ENCODE results near the gene RAD51B. TPM values are rescaled to one million over a fixed set of nuclear protein-coding genes. Genes with fewer than 3 reads are reported as not detected.

Gene RAD51B
- total RNA-seq, 2 donors from 2014 or later, result 9.3 to 12.1 TPM

- TF ChIP-seq, protein P1, sequence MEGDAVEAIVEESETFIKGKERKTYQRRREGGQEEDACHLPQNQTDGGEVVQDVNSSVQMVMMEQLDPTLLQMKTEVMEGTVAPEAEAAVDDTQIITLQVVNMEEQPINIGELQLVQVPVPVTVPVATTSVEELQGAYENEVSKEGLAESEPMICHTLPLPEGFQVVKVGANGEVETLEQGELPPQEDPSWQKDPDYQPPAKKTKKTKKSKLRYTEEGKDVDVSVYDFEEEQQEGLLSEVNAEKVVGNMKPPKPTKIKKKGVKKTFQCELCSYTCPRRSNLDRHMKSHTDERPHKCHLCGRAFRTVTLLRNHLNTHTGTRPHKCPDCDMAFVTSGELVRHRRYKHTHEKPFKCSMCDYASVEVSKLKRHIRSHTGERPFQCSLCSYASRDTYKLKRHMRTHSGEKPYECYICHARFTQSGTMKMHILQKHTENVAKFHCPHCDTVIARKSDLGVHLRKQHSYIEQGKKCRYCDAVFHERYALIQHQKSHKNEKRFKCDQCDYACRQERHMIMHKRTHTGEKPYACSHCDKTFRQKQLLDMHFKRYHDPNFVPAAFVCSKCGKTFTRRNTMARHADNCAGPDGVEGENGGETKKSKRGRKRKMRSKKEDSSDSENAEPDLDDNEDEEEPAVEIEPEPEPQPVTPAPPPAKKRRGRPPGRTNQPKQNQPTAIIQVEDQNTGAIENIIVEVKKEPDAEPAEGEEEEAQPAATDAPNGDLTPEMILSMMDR (IDR thresholded peaks at IDR 0.05), result no peak
- Histone ChIP-seq H3K27ac (no peak overlapping the region), H3K36me3 (no peaks in the 10 kb centered on the region), H3K4me3 (no peak overlapping the region), H3K27me3 (replicated peaks; ENCODE audit: insufficient read depth) (no peaks in the 10 kb centered on the region), H3K9me3 (no peaks in the 10 kb centered on the region), H3K4me1 (ENCODE audit: control insufficient read depth in 1 of 2, low read depth in 2 of 2) (no peaks in the 10 kb centered on the region)
- DNase-seq (ENCODE audit: low spot score) (no peak), ATAC-seq (ENCODE audit: insufficient number of reproducible peaks, low FRiP score, low read depth) (no peak)
Observed at GRCh38 chr14:67952381-67952780, 132.8 kb downstream of the RAD51B start.

GRCh38 chr14:67952786-67953185 lies 133.2 kb downstream of the RAD51B start:
- no peak overlapping the region for H3K4me3 ChIP-seq
- H3K36me3 ChIP-seq, result no peaks in the 10 kb centered on the region
- ATAC-seq (ENCODE audit: insufficient number of reproducible peaks, low FRiP score, low read depth), result no peak

GRCh38 chr14:67955261-67955660 lies 135.7 kb downstream of the RAD51B start:
- H3K27me3 ChIP-seq (replicated peaks; ENCODE audit: insufficient read depth), result no peaks in the 10 kb centered on the region
- no peak for DNase-seq (ENCODE audit: low spot score)
- H3K4me1 ChIP-seq (ENCODE audit: control insufficient read depth in 1 of 2, low read depth in 2 of 2), result no peaks in the 10 kb centered on the region
- TF ChIP-seq, protein P1 (IDR thresholded peaks at IDR 0.05), result no peak
- H3K36me3 ChIP-seq, result no peaks in the 10 kb centered on the region
- no peak for ATAC-seq (ENCODE audit: insufficient number of reproducible peaks, low FRiP score, low read depth)
- H3K27ac ChIP-seq, result no peak overlapping the region
- H3K9me3 ChIP-seq, result no peaks in the 10 kb centered on the region
- H3K4me3 ChIP-seq, result no peak overlapping the region

More at GRCh38 chr14:67952786-67953185, 133.2 kb downstream of the RAD51B start:
- H3K27me3 ChIP-seq (replicated peaks; ENCODE audit: insufficient read depth), result no peaks in the 10 kb centered on the region
- no peak overlapping the region for H3K27ac ChIP-seq
- no peaks in the 10 kb centered on the region for H3K9me3 ChIP-seq
- H3K4me1 ChIP-seq (ENCODE audit: control insufficient read depth in 1 of 2, low read depth in 2 of 2), result no peaks in the 10 kb centered on the region
- DNase-seq (ENCODE audit: low spot score), result no peak
- TF ChIP-seq, protein P1 (IDR thresholded peaks at IDR 0.05), result no peak

GRCh38 chr14:67957946-67958345 lies 138.4 kb downstream of the RAD51B start:
- Histone ChIP-seq H3K27ac (no peak overlapping the region), H3K36me3 (no peaks in the 10 kb centered on the region), H3K9me3 (no peaks in the 10 kb centered on the region), H3K4me3 (no peak overlapping the region), H3K27me3 (replicated peaks; ENCODE audit: insufficient read depth) (no peaks in the 10 kb centered on the region), H3K4me1 (ENCODE audit: control insufficient read depth in 1 of 2, low read depth in 2 of 2) (peaks cover 0 to 6% of the 10 kb centered on the region in 2 donors)
- DNase-seq (ENCODE audit: low spot score) (no peak), ATAC-seq (ENCODE audit: insufficient number of reproducible peaks, low FRiP score, low read depth) (no peak)
- TF ChIP-seq, protein P1 (IDR thresholded peaks at IDR 0.05), result no peak

DNA sequence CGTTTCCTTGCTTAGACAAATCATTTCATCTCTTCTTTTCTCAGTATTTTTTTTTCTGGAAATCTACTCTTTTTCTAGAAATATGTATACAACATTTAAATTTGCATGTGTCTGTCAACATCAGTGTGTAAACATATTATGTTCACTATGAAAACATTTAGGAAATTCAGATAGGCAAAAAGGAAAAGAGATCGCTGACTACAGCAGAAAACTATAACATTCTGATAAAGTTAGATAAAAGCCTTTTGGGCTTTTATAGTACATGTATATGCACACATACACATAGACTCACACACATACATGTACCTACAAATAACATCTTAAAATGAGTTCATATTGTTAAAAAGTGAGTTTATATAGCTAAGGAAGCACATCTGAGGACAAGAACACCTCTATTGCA lies 142.1 kb downstream of the RAD51B start:
- no peak for DNase-seq (ENCODE audit: low spot score)
- ATAC-seq (ENCODE audit: insufficient number of reproducible peaks, low FRiP score, low read depth), result no peak
- peaks cover 6 to 17% of the 10 kb centered on the region in 2 donors for H3K4me1 ChIP-seq (ENCODE audit: control insufficient read depth in 1 of 2, low read depth in 2 of 2)
- no peak overlapping the region for H3K4me3 ChIP-seq
- no peak overlapping the region for H3K27ac ChIP-seq
- no peaks in the 10 kb centered on the region for H3K9me3 ChIP-seq
- H3K27me3 ChIP-seq (replicated peaks; ENCODE audit: insufficient read depth), result no peaks in the 10 kb centered on the region
- TF ChIP-seq, protein P1 (IDR thresholded peaks at IDR 0.05), result no peak
- no peaks in the 10 kb centered on the region for H3K36me3 ChIP-seq

Data from thoracic aorta (tissue), 2 donors.